ENCODE measurements around the gene PSMA6.
"Not testable (repeated sequence)": the region's sequence is repeated elsewhere in the genome, so short reads cannot be mapped to it uniquely, and the experiment has no call there.

PSMA6 gene

DNA sequence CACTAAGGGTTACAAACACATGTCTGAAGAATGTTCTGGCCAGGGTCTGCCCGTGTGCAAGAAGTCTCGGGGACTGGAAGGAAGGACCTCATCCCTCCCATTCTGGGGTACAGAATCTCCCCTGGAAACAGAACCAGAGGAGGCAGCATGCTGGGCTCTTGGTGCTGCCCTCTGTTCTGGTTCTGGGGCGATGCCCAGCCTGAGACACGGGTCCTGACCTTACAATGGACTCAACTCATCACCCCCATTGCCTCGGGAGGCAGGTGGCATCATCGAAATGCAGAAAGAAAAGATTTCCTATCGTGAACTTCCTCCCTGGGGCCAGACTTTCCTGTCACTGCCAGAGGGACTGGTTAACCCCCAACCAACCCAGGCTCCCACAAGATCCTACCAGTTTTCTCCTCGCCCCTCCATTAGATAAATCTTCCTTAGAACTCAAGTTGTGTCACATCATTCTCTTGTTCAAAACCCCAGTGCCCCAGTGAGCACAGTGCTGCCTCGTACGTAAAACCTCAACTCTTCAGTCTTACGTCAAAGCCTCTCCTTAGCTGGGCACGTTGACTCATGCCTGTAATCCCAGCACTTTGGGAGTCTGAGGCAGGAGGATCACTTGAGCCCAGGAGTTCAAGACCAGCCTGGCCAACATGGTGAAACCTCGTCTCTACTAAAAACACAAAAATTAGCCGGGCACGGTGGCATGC, 52.1 kb downstream of the PSMA6 start:
- DNase-seq (ENCODE audit: low spot score), result no peak

DNA sequence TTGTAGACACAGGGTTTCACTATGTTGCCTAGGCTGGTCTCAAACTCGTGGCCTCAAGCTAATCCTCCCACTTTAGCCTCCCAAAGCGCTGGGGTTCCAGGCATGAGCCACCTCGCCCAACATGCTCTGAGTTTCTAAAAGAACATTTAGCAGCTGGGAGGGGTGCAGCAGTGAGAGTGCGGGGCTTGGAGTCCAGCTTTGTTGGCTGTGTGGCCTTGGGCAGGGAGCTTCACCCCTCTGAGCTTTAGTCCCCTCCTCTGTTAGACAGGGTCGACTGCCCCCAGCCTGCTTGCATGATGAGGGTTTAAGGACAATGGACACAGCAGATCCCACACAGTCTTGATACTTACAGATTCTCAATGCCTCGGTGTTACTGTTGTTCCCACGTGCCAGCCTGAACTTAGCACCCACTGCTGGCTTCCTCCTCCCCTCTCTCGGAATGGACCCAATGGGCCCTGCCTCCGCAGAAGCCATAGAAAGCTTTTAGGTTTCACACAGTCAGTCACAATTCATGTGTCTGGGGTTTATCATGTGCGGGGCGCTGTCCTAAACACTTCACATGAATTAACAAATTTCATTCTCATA, 54.6 kb downstream of the PSMA6 start:
- no peak for DNase-seq (ENCODE audit: low spot score)

DNA sequence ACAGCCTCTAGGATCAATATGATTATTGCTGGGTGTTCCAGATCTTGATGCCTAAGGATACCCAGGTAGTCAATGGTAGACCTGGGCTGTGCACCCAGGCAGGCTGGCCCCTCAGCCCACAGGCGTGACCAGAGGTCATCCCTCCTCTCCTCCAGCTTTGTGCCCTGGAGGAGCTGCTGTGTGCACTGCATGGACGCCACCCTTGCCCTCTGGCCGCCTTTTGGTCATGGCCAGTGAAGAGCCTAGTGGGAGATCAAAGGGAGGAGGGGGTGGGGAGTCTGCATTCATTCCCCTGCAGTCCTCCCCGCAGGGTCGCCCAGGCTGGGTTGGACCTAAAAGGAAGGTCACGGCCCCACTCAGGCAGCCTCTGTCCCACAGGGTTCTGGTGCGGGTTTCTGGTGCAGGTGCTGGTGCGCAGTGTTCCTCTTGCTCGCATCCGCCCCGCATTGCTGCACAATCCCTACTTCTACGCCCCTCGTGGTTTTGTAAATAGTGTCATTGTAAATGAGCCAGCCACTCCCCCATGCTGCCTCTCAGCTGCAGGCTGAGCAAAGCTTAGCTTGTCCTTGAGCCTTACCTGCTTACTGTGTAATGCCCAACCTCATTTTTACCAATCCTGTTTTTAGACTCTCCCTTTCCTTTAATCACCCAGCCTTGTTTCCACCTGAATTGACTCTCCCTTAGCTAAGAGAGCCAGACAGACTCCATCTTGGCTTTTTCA, 55.3 kb downstream of the PSMA6 start:
- DNase-seq (ENCODE audit: low spot score), result no peak

DNA sequence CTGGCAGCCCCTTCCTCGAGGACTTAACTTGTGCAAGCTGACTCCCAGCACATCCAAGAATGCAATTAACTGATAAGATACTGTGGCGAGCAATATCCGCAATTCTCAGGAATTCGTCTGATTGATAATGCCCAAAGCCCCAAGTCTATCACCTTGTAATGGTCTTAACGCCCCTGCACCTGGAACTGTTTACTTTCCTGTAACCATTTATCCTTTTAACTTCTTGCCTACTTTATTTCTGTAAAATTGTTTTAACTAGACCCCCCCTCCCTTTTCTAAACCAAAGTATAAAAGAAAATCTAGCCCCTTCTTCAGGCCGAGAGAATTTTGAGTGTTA, 55.8 kb downstream of the PSMA6 start:
- not testable (repeated sequence) for DNase-seq (ENCODE audit: low spot score)

DNA sequence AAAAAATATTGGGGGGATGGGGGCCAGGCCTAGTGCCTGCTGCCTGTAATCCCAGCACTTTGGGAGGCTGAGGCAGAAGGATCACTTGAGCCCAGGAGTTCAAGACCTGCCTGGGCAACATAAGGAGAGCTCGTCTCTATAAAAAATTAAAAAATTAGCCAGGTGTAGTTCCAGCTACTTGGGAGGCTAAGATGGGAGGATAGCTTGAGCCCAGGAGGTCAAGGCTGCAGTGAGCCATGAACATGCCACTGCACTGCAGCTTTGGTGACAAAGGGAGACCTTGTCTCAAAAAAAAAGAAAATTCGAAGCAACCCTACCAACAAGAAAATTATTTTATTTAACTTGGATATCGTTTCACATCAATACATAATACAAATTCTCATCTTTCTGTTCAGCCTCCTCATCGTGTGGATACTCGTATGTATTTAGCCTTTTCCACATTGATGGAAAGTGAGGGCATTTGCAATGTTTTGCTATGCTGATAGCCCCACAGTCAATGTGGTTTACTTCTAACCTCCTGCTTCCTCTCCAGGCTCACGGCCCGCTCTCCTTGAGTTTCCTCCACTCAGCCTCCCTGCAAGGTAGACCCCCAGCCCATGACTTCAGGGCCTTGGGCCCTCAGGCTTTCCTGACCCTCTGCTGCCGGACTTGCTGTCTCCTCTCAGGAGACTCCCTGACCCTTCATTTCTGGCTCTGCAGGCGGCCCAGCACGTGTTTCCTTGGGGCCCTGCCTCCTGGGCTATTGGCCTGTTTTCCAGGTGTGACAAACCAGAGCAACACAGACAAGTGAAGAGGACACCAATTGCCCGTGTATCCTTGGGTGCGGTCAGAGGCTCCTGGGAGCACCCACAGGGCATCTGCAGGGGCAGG, 57.5 kb downstream of the PSMA6 start:
- no peak for DNase-seq (ENCODE audit: low spot score)

DNA sequence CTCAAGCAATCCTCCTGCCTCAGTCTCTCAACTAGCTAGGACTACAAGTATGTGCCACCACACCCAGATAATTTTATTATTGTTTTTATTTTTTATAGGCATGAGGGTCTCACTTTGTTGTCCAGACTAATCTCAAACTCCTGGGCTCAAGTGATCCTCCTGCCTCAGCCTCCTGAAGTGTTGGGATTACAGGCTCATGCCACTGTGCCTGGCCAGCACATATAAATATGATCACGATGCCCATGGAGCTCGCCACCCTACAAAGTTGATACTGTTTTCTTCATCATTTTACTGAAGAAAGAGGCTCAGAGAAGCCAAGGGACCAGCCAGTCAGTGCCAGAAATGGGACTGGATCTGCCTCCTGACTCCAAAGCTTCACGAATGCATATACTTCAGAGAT, 59.3 kb downstream of the PSMA6 start:
- DNase-seq (ENCODE audit: low spot score), result no peak

DNA sequence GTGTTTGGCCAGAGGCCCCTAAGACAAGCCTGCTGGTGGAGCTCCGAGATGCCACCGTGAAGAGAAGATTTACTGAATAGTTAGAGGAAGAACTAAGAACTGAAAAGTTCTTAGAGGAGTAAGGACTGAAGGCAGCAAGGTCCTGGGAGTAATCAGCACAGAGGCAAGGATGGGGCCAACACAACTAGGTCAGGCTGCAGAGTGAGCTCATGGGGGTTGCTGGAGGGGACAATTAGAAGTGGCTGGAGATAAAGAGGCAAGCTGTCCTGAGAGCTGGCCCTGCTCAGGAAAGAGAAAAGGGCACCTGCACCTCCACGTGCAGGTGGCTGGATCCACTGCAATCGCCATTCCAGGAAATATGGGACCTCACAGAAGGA, 59.7 kb downstream of the PSMA6 start:
- DNase-seq (ENCODE audit: low spot score), result no peak

DNA sequence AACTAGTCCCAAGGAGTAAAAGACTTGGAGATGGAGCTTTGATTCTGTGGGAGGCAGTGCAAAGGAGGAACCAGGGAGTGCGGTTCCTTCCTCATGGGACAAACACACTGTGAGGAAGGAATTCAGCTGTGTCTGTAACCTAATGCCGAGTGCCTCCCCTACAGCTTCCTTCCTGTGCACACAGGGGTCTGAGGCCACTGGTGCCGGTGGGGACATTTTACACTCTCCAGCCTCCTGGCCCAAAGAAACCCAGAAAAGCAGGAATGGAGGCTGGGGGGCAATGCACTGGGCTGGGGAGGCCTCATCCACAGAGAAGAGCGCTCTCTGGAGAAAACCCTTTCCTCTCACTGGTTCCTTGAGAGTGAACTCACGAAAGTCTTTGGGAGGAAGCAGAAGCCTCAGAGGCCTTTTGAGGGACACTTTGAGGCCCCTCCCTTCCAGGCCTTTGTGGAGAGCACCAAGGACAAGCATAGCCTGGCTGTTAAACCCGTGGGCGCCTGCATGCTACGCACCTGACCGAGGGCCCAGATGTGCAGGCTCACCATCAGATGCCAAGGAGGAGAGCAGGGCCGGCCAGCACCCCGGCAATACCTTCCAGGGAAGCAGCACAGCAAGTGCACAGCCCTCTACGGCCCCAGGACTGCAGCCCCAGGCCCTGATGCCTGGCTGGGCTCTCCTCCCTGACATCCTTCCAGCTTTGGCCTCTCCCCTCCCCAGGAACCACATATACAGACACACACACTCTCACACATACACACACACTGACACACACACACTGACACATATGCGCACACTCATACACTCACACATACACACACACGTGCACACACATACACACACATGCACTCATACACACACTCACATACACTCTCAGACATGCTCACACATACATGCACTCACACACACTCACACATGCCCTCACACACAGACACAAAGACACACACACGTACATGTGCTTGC, 60.4 kb downstream of the PSMA6 start:
- no peak for DNase-seq (ENCODE audit: low spot score)

DNA sequence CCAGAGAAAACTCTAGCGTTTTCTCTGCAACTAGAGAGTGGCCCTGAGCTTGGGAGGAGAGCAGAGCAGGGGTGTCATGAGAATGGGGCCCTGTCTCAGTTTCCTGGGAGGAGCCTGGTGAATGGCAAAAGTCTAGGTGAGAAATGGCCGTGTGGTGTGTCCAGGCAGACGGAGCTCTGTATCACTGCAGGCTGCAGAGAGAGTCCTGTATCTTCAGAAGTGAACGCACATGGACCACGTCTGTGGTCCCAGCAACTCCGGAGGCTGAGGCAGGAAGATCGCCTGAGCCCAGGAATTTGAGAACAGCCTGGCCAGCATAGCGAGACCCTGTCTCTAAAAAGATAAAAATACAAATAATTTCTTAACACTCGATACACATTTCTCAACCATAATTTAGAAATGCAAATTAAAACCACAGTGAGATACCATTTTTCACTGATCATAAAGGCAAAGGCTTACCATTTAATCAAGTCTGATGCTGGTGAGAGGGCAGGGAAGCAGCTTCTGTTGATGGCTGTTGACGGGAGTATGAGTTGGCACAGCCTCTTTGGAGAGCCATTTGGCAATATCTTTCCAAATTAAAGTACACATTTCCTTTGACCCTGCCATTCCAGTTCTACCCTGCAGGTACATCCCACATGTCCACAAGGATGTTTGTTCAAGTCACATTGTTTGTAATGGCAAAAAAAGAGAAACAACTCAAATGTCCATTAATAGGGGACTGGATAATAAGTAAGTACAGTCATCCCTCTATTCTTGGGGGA, 61.4 kb downstream of the PSMA6 start:
- DNase-seq (ENCODE audit: low spot score), result no peak

DNA sequence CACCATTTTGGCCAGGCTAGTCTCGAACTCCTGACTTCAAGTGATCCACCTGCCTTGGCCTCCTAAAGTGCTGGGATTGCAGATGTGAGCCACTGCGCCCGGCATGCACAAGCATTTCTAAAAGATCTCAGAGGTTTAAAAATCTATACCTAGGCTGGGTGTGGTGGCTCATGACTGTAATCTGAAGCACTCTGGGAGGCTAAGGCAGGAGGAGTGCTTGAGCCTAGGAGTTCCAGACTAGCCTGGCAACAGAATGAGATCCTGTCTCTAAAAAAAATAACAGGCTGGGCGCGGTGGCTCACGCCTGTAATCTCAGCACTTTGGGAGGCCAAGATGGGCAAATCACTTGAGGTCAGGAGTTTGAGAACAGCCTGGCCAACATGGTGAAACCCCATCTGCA, 63.1 kb downstream of the PSMA6 start:
- not testable (repeated sequence) for DNase-seq (ENCODE audit: low spot score)

DNA sequence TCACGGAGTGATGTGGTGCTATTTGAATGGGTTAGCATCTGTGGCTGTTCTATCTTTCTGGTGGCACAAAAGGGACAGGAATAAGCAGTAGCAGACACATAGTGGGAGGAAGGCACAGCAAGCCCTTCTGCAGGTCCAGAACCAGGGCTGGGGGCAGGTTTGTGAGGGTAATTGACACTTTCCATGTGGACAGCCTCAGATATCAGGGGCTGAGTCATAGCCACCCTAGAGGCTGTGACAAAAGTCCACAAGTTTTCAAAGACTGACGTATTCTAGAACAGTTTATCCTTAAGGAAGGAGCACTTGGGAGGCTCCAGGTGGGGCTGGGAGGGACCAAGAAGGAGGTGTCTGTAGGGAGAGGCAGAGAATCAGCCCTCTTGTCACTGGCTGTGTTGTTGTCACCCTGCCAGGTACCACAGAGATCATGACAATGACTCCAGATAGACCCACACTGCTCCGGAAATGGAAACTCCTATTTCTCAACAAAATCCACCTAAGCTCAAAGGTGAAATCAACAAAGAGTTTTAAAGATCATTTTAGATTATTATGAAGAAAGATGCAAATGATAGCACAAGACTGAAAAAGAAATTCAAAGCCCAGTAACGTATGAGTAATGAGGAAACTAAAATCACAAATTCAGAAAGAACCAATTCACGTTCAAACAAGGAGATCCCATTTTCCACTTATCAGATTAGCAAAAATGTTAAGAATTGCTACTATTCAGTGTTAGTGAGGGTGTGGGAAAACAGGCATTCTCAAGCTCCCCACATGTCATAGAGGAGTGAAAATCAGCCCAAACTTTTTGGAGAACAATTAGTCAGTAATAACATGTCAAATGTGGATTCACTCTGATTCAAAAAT, 64.0 kb downstream of the PSMA6 start:
- DNase-seq (ENCODE audit: low spot score), result peak; percentile 46

DNA sequence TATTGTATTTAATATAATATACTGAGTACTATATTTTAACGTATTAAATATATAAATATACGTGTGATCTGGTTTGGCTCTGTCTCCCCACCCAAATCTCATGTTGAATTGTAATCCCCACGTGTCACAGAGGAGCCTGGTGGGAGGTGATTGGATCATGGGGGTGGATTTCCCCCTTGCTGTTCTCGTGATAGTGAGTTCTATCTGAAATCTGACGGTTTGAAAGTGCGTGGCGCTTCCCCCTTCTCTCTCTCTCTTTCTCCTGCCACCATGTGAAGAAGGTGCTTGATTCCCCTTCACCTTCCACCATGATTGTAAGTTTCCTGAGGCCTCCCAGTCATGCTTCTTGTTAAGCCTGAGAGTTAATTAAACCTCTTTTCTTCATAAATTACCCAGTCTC, 67.5 kb downstream of the PSMA6 start:
- not testable (repeated sequence) for DNase-seq (ENCODE audit: low spot score)

DNA sequence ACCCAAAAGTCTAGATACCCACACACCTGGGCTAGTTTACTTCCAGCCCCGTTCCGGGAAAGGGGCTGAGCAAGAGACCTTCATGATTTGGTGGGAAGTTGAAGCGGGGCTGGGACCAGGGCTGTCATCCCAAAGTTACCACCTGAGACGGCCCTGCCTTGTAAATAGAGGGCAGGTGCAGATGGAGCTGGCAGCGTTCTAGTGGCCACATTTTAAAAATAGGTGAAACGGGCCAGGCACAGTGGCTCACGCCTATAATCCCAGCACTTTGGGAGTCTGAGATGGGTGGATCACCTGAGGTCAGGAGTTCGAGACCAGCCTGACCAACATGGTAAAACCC, 68.9 kb downstream of the PSMA6 start:
- no peak for DNase-seq (ENCODE audit: low spot score)

DNA sequence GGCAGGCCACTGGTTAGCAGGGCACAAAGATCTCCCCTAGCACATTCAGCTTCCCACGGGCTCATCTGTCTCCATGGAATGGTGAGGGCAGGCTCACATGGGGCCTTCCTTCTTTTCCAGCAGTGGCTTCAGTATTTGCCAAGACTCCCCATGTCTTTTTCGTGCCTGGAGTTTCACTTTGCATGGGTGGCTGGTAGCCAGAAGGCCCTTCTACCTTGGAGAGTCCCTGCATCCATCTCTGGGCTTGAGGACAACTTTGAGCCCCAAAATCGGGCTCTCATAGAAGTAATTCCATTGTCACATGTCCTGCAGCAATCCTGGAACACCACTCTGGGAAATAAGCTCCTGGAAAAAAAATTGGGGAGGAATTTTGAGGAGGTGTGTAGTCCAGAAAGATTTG, 70.3 kb downstream of the PSMA6 start:
- DNase-seq (ENCODE audit: low spot score), result no peak

DNA sequence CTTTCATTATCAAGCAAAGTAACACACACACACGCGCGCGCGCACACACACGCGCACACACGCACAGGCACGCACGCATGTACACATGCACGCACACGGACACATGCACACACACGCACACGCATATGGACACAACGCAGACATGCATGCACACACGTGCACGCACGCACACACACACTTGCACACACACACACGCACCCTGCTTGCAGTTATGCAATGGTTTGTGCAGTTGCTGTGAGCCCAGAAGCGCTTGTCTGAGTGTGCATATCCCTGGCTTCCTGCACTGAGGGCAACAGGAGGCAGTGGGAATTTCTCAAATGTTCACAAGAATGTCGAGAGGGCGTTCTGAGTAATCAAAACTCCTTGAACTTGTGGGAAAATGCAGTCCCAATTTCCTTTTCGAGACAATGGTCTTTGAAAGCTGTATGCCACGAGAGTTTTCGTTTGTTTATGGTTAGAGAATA, 70.8 kb downstream of the PSMA6 start:
- no peak for DNase-seq (ENCODE audit: low spot score)

DNA sequence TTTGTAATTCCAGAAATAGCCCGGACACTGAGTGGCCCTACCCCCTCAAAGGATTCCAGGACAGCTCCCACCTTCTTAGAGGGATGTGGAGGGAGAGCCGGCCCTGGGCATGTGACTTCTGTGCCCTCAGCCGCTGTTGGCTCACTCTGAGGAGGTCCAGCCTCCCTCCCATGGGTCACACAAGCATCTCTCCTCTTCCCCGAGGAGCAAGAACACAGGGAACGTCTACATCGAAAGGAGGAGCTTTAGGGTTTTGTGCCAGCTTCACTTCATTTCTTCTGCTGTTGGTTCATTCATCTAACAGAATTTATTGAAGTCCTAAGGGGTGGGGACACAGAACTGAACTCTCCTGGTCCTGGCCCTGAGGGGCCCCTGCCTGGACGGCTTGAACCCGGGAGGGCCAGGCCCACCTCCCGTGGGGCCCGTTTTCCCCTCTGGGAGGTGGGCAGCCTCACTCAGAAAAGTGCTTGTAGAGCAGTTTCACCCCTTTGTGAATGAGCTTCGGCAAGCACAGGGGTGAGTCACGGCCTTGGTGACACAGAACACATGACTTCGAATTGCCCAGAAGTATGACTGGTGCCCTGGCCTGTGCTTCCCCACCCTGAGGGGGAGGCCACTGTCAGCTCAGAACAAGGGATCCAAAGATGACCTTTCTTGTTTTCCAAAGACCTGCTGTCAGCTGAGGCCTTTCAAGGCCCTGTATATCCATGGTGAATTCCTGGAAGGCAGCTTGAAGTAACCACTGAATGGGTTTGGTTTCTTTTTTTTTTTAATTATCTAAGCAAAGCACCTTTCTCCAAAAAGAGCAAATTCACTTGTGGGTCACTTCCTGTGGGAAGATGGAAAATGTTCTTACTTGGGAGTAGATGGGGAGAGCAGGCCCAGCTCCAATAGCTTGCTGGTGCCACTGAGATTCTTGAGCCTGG, 73.2 kb downstream of the PSMA6 start:
- DNase-seq (ENCODE audit: low spot score), result peak; percentile 85

DNA sequence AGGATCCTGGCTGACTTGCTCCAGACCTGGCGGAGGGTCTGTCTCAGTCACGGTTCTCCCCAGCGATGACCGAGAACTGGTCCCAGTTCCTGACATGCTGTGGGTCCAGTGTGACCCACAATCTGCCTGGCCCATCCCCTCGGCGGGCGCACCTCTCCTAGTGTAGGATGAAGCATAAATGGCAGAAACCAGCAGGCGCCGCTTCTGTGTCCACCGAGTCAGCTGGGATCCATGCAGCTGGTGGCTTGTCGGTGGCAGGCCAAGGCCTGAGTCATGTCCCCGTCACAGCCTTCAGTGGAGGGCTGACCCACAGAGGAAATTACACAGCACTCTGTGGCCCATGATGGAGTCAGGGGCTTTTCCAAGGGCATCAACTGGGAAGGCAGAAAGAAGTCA, 73.9 kb downstream of the PSMA6 start:
- peak; percentile 73 for DNase-seq (ENCODE audit: low spot score)

DNA sequence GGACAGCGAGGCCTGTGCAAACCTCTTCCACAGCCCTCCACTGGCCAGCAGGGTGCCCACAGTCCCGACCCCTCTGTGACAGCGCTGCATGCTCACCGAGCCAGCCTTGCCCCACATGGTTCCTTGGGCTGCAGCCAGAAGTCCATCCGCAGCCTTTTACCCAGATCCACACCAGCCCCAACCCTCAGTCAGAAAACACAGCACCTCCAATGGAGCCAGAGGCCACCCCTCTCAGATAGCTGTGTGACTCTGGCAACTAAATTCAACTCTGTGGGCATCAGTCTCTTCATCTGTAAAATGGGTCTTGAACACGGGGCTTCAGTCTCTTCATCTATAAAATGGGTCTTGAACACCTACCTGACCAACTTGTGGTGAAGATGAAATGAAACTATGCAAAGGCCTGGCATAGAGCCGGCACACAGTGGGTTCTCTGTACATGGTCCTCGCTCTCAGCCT, 74.4 kb downstream of the PSMA6 start:
- no peak for DNase-seq (ENCODE audit: low spot score)

DNA sequence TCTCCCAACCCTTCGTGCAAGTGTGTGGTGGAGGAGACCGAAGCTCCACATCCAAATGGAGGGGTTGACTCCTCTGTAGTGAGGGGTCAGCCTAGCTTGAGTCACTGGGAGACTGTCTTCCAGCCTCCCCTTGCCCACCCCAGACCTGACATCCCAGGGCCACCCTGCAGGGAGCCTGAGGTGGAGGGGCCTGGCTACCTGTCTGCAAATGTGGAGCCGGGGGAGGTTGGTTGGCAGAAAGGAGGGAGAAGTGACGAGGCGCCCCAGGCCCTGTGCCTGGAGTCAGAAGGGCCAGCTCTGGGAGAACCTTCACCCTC, 74.8 kb downstream of the PSMA6 start:
- no peak for DNase-seq (ENCODE audit: low spot score)
